H1 (cell line): ENCODE results near the gene MYOG. TPM values are rescaled to one million over a fixed set of nuclear protein-coding genes. Genes with fewer than 3 reads are reported as not detected.

ENCODE experiments used
- CTCF ChIA-PET: fragments of 300-600 bp; sonication (Branson Sonifier 250); formaldehyde crosslinking; loops from one replicate; lab custom pipeline; 2021; ENCODE audit not compliant: partially characterized antibody; lab: Charles Lee
- POLR2A ChIA-PET: fragments of 300-600 bp; sonication (Branson Sonifier 250); formaldehyde crosslinking; loops from one replicate; lab custom pipeline; 2021; ENCODE audit warnings: inconsistent platforms; ENCODE audit not compliant: partially characterized antibody; lab: Charles Lee
- DNase-seq, 2 experiments: peaks; one replicate each; pipeline versions ENCODE4 v3.0.0 to v3.0.0-alpha.2; 2010 to 2022; ENCODE audit warnings: low spot score in 2 of 2, low read depth in 1 of 2, mixed read lengths in 1 of 2
- FAIRE-seq: peaks from 2 replicates; lab custom pipeline; 2011; peaks lifted over from hg19 to GRCh38; lab: Jason Lieb, UNC
- H2AFZ ChIP-seq: 2 replicates; pipeline ENCODE4 v1.8.1; 2012; ENCODE audit warnings: low read length, inconsistent platforms
- H2AK5ac ChIP-seq: 2 replicates; pipeline ENCODE4 v1.6.1; 2013; ENCODE audit warnings: low read depth, low read length
- H2BK120ac ChIP-seq: replicated peaks from 2 replicates; pipeline ENCODE3; 2013; ENCODE audit warnings: low read depth, low read length, inconsistent platforms
- H2BK12ac ChIP-seq: 2 replicates; pipeline ENCODE4 v1.6.1; 2013; ENCODE audit warnings: low read depth, low read length
- H2BK15ac ChIP-seq: 2 replicates; pipeline ENCODE4 v1.6.1; 2013; ENCODE audit warnings: low read length
- H2BK20ac ChIP-seq: 2 replicates; pipeline ENCODE4 v1.6.1; 2013; ENCODE audit warnings: low read length
- H2BK5ac ChIP-seq: 2 replicates; pipeline ENCODE4 v1.6.1; 2013; ENCODE audit warnings: low read depth, low read length
- H3K14ac ChIP-seq: 2 replicates; pipeline ENCODE4 v1.6.1; 2013; ENCODE audit warnings: inconsistent platforms; ENCODE audit not compliant: insufficient read length
- H3K18ac ChIP-seq: 2 replicates; pipeline ENCODE4 v1.6.1; 2013; ENCODE audit warnings: low read length; ENCODE audit errors: extremely low read depth
- H3K23ac ChIP-seq: 2 replicates; pipeline ENCODE4 v1.6.1; 2013; ENCODE audit warnings: inconsistent platforms; ENCODE audit not compliant: insufficient read length
- H3K23me2 ChIP-seq: 2 replicates; pipeline ENCODE4 v1.6.1; 2013; ENCODE audit warnings: low read depth, low read length
- H3K27ac ChIP-seq: 2 replicates; pipeline ENCODE4 v1.6.1; 2011; ENCODE audit warnings: low read depth, low read length, inconsistent platforms
- H3K27me3 ChIP-seq, 4 experiments: replicated peaks in 1 of 4; 1 replicate in 1 of 4; 2 replicates in 3 of 4; pipeline versions ENCODE4 v1.6.1 to v1.8.1; 2011 to 2013; ENCODE audit warnings: low read length in 3 of 4, mild to moderate bottlenecking in 3 of 4, inconsistent platforms in 2 of 4, mixed read lengths in 2 of 4, moderate library complexity in 1 of 4; ENCODE audit not compliant: control insufficient read depth in 3 of 4, insufficient read depth in 3 of 4; ENCODE audit errors: extremely low read depth in 1 of 4
- H3K36me3 ChIP-seq, 4 experiments: 2 replicates each; pipeline versions ENCODE4 v1.6.1 to v1.8.1; 2011 to 2013; ENCODE audit warnings: mild to moderate bottlenecking in 4 of 4, low read length in 3 of 4, moderate library complexity in 2 of 4, control low read depth in 1 of 4, inconsistent platforms in 1 of 4; ENCODE audit not compliant: insufficient read depth in 4 of 4, control insufficient read depth in 2 of 4
- H3K4ac ChIP-seq: replicated peaks from 2 replicates; pipeline ENCODE3; 2013; ENCODE audit warnings: low read length, low read depth, mixed read lengths, inconsistent platforms; ENCODE audit not compliant: insufficient read length
- H3K4me1 ChIP-seq, 4 experiments: replicated peaks in 1 of 4; 1 replicate in 1 of 4; 2 replicates in 3 of 4; pipeline versions ENCODE4 v1.6.1 to v1.8.1; 2011 to 2013; ENCODE audit warnings: low read length in 3 of 4, inconsistent platforms in 2 of 4, mixed read lengths in 1 of 4; ENCODE audit not compliant: insufficient read depth in 4 of 4, control insufficient read depth in 3 of 4
- H3K4me2 ChIP-seq, 2 experiments: 2 replicates each; pipeline versions ENCODE4 v1.6.1 to v1.8.1; 2011 to 2013; ENCODE audit warnings: low read depth in 2 of 2, low read length in 2 of 2, control low read depth in 1 of 2, inconsistent platforms in 1 of 2, mild to moderate bottlenecking in 1 of 2; ENCODE audit not compliant: insufficient read depth in 1 of 2
- H3K4me3 ChIP-seq, 4 experiments: fragments of 200-600, 300-600 bp in 1 of 4; sonication (generic), shearing (Covaris generic), sonication (Bioruptor Twin) in 1 of 4; 2 replicates each; pipeline versions ENCODE4 v1.5.1 to v1.8.1; 2011 to 2016; ENCODE audit warnings: low read length in 4 of 4, low read depth in 3 of 4, control low read depth in 2 of 4, inconsistent platforms in 2 of 4, mild to moderate bottlenecking in 2 of 4, mixed read lengths in 1 of 4, moderate library complexity in 1 of 4; ENCODE audit not compliant: insufficient read depth in 2 of 4; ENCODE audit errors: extremely low read depth in 1 of 4
- H3K56ac ChIP-seq: replicated peaks from 2 replicates; pipeline ENCODE3; 2013; ENCODE audit warnings: low read depth, mild to moderate bottlenecking, mixed read lengths, low read length, inconsistent platforms; ENCODE audit not compliant: insufficient read length
- H3K79me1 ChIP-seq: 2 replicates; pipeline ENCODE4 v1.6.1; 2013; ENCODE audit warnings: low read depth, low read length, control low read depth
- H3K79me2 ChIP-seq, 2 experiments: 2 replicates each; pipeline versions ENCODE4 v1.6.1 to v1.8.1; 2012 to 2013; ENCODE audit warnings: low read length in 2 of 2, mild to moderate bottlenecking in 2 of 2, inconsistent platforms in 1 of 2; ENCODE audit not compliant: insufficient read depth in 2 of 2, control insufficient read depth in 1 of 2
- H3K9ac ChIP-seq, 4 experiments: replicated peaks in 1 of 4; 1 replicate in 1 of 4; 2 replicates in 3 of 4; pipeline versions ENCODE4 v1.6.1 to v1.8.1; 2011 to 2013; ENCODE audit warnings: low read depth in 3 of 4, low read length in 3 of 4, control low read depth in 2 of 4, mild to moderate bottlenecking in 2 of 4, moderate library complexity in 2 of 4, inconsistent platforms in 1 of 4; ENCODE audit errors: extremely low read depth in 1 of 4
- H3K9me3 ChIP-seq, 2 experiments: 2 replicates each; pipeline versions ENCODE4 v1.6.1 to v1.8.1; 2012 to 2013; ENCODE audit warnings: mild to moderate bottlenecking in 2 of 2, moderate library complexity in 2 of 2, control low read depth in 1 of 2, inconsistent platforms in 1 of 2, low read depth in 1 of 2, low read length in 1 of 2, mixed read lengths in 1 of 2; ENCODE audit not compliant: insufficient read depth in 2 of 2
- H4K20me1 ChIP-seq, 2 experiments: replicated peaks in 1 of 2; 2 replicates each; pipeline versions ENCODE3 to v1.8.1; 2011 to 2013; ENCODE audit warnings: inconsistent platforms in 2 of 2, low read length in 2 of 2, mild to moderate bottlenecking in 1 of 2; ENCODE audit not compliant: insufficient read depth in 2 of 2, control insufficient read depth in 1 of 2
- H4K5ac ChIP-seq: 2 replicates; pipeline ENCODE4 v1.6.1; 2013; ENCODE audit warnings: low read length, low read depth, mixed read lengths, inconsistent platforms; ENCODE audit not compliant: insufficient read length
- H4K8ac ChIP-seq: 2 replicates; pipeline ENCODE4 v1.8.0; 2013; ENCODE audit warnings: mild to moderate bottlenecking, moderate library complexity, low read length, inconsistent platforms; ENCODE audit not compliant: insufficient read depth; ENCODE audit errors: extremely low read depth
- H4K91ac ChIP-seq: replicated peaks from 2 replicates; pipeline ENCODE3; 2013; ENCODE audit warnings: low read length, mixed read lengths, inconsistent platforms; ENCODE audit not compliant: insufficient read length
- JUN ChIP-seq: IDR thresholded peaks from 2 replicates; pipeline ENCODE4 v1.6.1; 2011; ENCODE audit warnings: low read depth, mild to moderate bottlenecking, improper control_type of control experiment, low read length
- NRF1 ChIP-seq: IDR thresholded peaks from 2 replicates; pipeline ENCODE4 v1.6.1; 2011; ENCODE audit warnings: mild to moderate bottlenecking, low read depth, low read length, improper control_type of control experiment
- WGBS, 2 experiments: shearing (Covaris generic) in 1 of 2; methylation state at CpG; one replicate each; pipeline versions ENCODE4 v1.1.6 to v1.1.7; 2013 to 2015; ENCODE audit warnings: low lambda C conversion rate in 2 of 2, mixed read lengths in 2 of 2, inconsistent platforms in 1 of 2, low coverage in 1 of 2, missing lambda C conversion rate in 1 of 2; ENCODE audit not compliant: insufficient replicate concordance in 2 of 2, insufficient coverage in 1 of 2, insufficient read length in 1 of 2; ENCODE audit errors: extremely low coverage in 1 of 2, missing lambda C conversion rate in 1 of 2; 5-methylcytosine and 5-hydroxymethylcytosine counted together
- polyA plus RNA-seq, 7 experiments: library from polyadenylated mRNA; depleted of rRNA in 3 of 7; stranded (reverse) in 5 of 7; unstranded in 2 of 7; fragments of >200 nt in 5 of 7; fragments of 200-250 nt in 2 of 7; gene quantifications; 1 replicate in 5 of 7; 2 replicates in 1 of 7; 4 replicates in 1 of 7; pipeline versions ENCODE4 v1.2.1 to v1.2.3, GENCODE V29; 2011 to 2013; ENCODE audit warnings: missing spikeins in 2 of 7, mixed read lengths in 2 of 7
- total RNA-seq: library from RNA; stranded (reverse); fragmentation: NEBNext Ultra II Directional; extraction: Animal tissue kit (Norgen Biotek cat#: 25700); gene quantifications from 2 replicates; pipeline ENCODE4 v1.2.1, GENCODE V29; 2021

Gene MYOG
- total and polyA plus RNA-seq, 2 of the 8 experiments (the other 6 are each of a cell fraction or from before 2014, with no cell fraction given) = not detected

DNA sequence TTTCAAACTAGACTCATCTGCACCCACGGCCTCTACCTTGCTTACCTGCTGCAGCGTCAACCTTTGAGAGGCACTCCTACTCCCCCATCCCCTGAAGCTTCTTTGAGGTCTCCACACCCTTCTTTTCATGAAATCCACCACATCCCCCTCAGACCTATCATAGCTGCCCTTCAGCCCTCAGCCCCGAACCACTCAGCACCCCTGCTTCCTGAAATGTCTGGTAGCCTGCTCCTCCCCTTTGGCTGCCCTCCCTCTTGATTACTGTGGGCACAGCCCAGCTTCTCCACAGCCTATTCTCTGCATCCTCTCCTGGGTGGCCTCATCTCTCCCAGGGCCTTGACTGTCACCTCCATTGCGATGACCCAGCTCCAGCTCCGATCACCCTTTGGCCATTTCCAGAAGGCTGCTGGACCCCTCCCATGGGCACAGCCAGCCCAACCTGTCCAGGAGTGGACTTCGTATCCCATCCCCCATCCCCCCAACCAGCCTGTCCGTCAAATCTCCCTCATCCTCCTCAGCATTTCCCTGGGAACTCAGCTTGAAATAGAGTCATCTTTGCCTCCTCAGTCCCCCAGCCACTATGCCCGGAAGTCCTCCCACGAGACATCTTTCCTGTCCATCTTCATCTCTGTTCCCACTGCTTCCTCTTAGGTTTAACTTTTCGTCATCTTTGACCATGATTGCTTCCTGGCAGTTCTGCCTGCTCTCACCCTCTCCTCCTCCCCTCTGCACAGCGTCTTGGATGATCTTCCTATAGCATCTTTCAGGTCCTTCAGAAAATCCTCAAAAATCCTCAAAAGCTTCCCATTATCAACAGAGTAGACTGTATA lies 35.6 kb upstream of the MYOG start:
- no peaks in the 10 kb centered on the region for H3K79me2 ChIP-seq
- no peak overlapping the region for H4K91ac ChIP-seq
- no peak overlapping the region for H2AK5ac ChIP-seq
- H3K14ac ChIP-seq = no peak overlapping the region
- H2BK5ac ChIP-seq = no peak overlapping the region
- no peaks in the 10 kb centered on the region for H3K23me2 ChIP-seq
- no peak overlapping the region for H2AFZ ChIP-seq
- WGBS, 2 experiments = 74% methylated on average over 11 of the region's 11 CpGs; no CpG with 5 or more reads in 1 of the 2 experiments
- no peak overlapping the region for H2BK15ac ChIP-seq
- H3K27ac ChIP-seq = no peak overlapping the region
- H3K9me3 ChIP-seq = no peaks in the 10 kb centered on the region
- no peak overlapping the region for H3K9ac ChIP-seq
- no peak for FAIRE-seq
- DNase-seq = peak in 1 of 2 experiments; percentile 35
- H3K27me3 ChIP-seq = peaks cover 0 to 6% (median 3%) of the 10 kb centered on the region in 4 experiments; a peak in 4 of 7 replicates
- no peaks in the 10 kb centered on the region for H4K20me1 ChIP-seq
- H3K56ac ChIP-seq = no peak overlapping the region
- no peak overlapping the region for H3K4me3 ChIP-seq
- no peak overlapping the region for H4K5ac ChIP-seq
- no peak overlapping the region for H2BK12ac ChIP-seq
- H3K79me1 ChIP-seq = no peaks in the 10 kb centered on the region
- H3K18ac ChIP-seq = no peak overlapping the region
- no peak overlapping the region for H3K23ac ChIP-seq
- no peaks in the 10 kb centered on the region for H3K36me3 ChIP-seq
- no peak overlapping the region for H2BK20ac ChIP-seq
- no peak overlapping the region for H3K4me2 ChIP-seq
- POLR2A ChIA-PET = interaction anchor here (0.9 to 1.1 kb wide), 2 partner anchors 9 kb away, joined by 3 read pairs; no protein-coding TSS in a partner anchor
- H3K4me1 ChIP-seq = peaks cover under 1 to 5% (median 4%) of the 10 kb centered on the region in 4 experiments
- no peak overlapping the region for H3K4ac ChIP-seq
- CTCF ChIA-PET = interaction anchor here (0.7 to 49.1 kb wide), 15 partner anchors 9 to 148 kb away, joined by 3 to 1071 read pairs (median 5); partner anchors contain the start of genes MYOG and PPFIA4
- H2BK120ac ChIP-seq = no peak overlapping the region
- no peak overlapping the region for H4K8ac ChIP-seq
- no peak for TF ChIP-seq JUN
- no peak for TF ChIP-seq NRF1
